HUES6 (cell line): ENCODE data around the gene TACC2.

Experiments used
- H3K27ac ChIP-seq: 2 replicates; pipeline ENCODE4 v1.7.0; 2013; ENCODE audit warnings: low read depth, mild to moderate bottlenecking, low read length, inconsistent platforms
- H3K27me3 ChIP-seq: 2 replicates; pipeline ENCODE4 v1.6.1; 2013; ENCODE audit warnings: low read length; ENCODE audit not compliant: control insufficient read depth, insufficient read depth
- H3K36me3 ChIP-seq: 2 replicates; pipeline ENCODE4 v1.6.1; 2013; ENCODE audit warnings: low read length; ENCODE audit not compliant: control insufficient read depth, insufficient read depth
- H3K4me1 ChIP-seq: 2 replicates; pipeline ENCODE4 v1.6.1; 2013; ENCODE audit warnings: low read length; ENCODE audit not compliant: control insufficient read depth, insufficient read depth
- H3K4me3 ChIP-seq: 2 replicates; pipeline ENCODE4 v1.5.1; 2013; ENCODE audit warnings: low read depth, low read length
- H3K9ac ChIP-seq: one replicate; pipeline ENCODE4 v1.6.1; 2013; ENCODE audit warnings: mild to moderate bottlenecking, low read length
- H3K9me3 ChIP-seq: 2 replicates; pipeline ENCODE4 v1.6.1; 2013; ENCODE audit warnings: low read depth, low read length; ENCODE audit not compliant: control insufficient read depth, insufficient read depth

TACC2 gene

GRCh38 chr10:122286867-122287266 is 297.9 kb downstream of the TACC2 start:
- Histone ChIP-seq H3K4me3 (no peak overlapping the region), H3K27me3 (no peaks in the 10 kb centered on the region; the same call in 1 of the 2 replicates), H3K9me3 (no peaks in the 10 kb centered on the region), H3K27ac (no peak overlapping the region), H3K4me1 (peaks cover 27% of the 10 kb centered on the region), H3K36me3 (no peaks in the 10 kb centered on the region), H3K9ac (no peak overlapping the region)

GRCh38 chr10:122287570-122287969 is 298.6 kb downstream of the TACC2 start:
- Histone ChIP-seq H3K27me3 (no peaks in the 10 kb centered on the region; the same call in 1 of the 2 replicates), H3K27ac (no peak overlapping the region), H3K9me3 (no peaks in the 10 kb centered on the region), H3K9ac (no peak overlapping the region), H3K4me3 (no peak overlapping the region), H3K4me1 (peaks cover 23% of the 10 kb centered on the region), H3K36me3 (no peaks in the 10 kb centered on the region)

GRCh38 chr10:122288262-122288661 is 299.3 kb downstream of the TACC2 start:
- Histone ChIP-seq H3K36me3 (no peaks in the 10 kb centered on the region), H3K27me3 (no peaks in the 10 kb centered on the region; the same call in 1 of the 2 replicates), H3K4me1 (peaks cover 16% of the 10 kb centered on the region), H3K4me3 (no peak overlapping the region), H3K9ac (no peak overlapping the region), H3K27ac (no peak overlapping the region), H3K9me3 (no peaks in the 10 kb centered on the region)

GRCh38 chr10:122288917-122289316 is 300.0 kb downstream of the TACC2 start:
- peaks cover 21% of the 10 kb centered on the region for H3K4me1 ChIP-seq
- H3K27me3 ChIP-seq: no peaks in the 10 kb centered on the region; the same call in 1 of the 2 replicates
- H3K9ac ChIP-seq: no peak overlapping the region
- no peak overlapping the region for H3K4me3 ChIP-seq
- H3K9me3 ChIP-seq: no peaks in the 10 kb centered on the region
- H3K27ac ChIP-seq: no peak overlapping the region
- no peaks in the 10 kb centered on the region for H3K36me3 ChIP-seq

- Histone ChIP-seq H3K9ac (no peak overlapping the region), H3K27ac (no peak overlapping the region), H3K4me1 (peaks cover 26% of the 10 kb centered on the region), H3K27me3 (no peaks in the 10 kb centered on the region; the same call in 1 of the 2 replicates), H3K36me3 (no peaks in the 10 kb centered on the region), H3K9me3 (no peaks in the 10 kb centered on the region), H3K4me3 (no peak overlapping the region)
Measured at GRCh38 chr10:122290334-122290733, 301.4 kb downstream of the TACC2 start.

- peaks cover 26% of the 10 kb centered on the region for H3K4me1 ChIP-seq
- H3K9me3 ChIP-seq: no peaks in the 10 kb centered on the region
- no peak overlapping the region for H3K4me3 ChIP-seq
- no peaks in the 10 kb centered on the region for H3K36me3 ChIP-seq
- no peaks in the 10 kb centered on the region; the same call in 1 of the 2 replicates for H3K27me3 ChIP-seq
- no peak overlapping the region for H3K27ac ChIP-seq
- H3K9ac ChIP-seq: no peak overlapping the region
Measured at GRCh38 chr10:122290833-122291532, 302.0 kb downstream of the TACC2 start.

GRCh38 chr10:122291739-122292138 is 302.8 kb downstream of the TACC2 start:
- H3K9ac ChIP-seq: no peak overlapping the region
- no peak overlapping the region for H3K27ac ChIP-seq
- no peaks in the 10 kb centered on the region for H3K9me3 ChIP-seq
- peaks cover 20% of the 10 kb centered on the region for H3K4me1 ChIP-seq
- H3K36me3 ChIP-seq: no peaks in the 10 kb centered on the region
- H3K4me3 ChIP-seq: no peak overlapping the region
- no peaks in the 10 kb centered on the region; the same call in 1 of the 2 replicates for H3K27me3 ChIP-seq

- Histone ChIP-seq H3K36me3 (no peaks in the 10 kb centered on the region), H3K4me1 (peaks cover 14% of the 10 kb centered on the region; the same call in 1 of the 2 replicates), H3K27ac (no peak overlapping the region), H3K27me3 (no peaks in the 10 kb centered on the region; the same call in 1 of the 2 replicates), H3K9me3 (no peaks in the 10 kb centered on the region), H3K4me3 (no peak overlapping the region), H3K9ac (no peak overlapping the region)
Measured at GRCh38 chr10:122292376-122292775, 303.4 kb downstream of the TACC2 start.

GRCh38 chr10:122293156-122293960 is 304.4 kb downstream of the TACC2 start:
- no peak overlapping the region for H3K9ac ChIP-seq
- H3K27ac ChIP-seq: no peak overlapping the region
- H3K4me1 ChIP-seq: peaks cover 10% of the 10 kb centered on the region; the same call in 1 of the 2 replicates
- H3K27me3 ChIP-seq: no peaks in the 10 kb centered on the region
- H3K36me3 ChIP-seq: no peaks in the 10 kb centered on the region
- H3K9me3 ChIP-seq: no peaks in the 10 kb centered on the region
- H3K4me3 ChIP-seq: no peak overlapping the region

- Histone ChIP-seq H3K4me1 (peaks cover 10% of the 10 kb centered on the region; the same call in 1 of the 2 replicates), H3K27me3 (no peaks in the 10 kb centered on the region), H3K9me3 (no peaks in the 10 kb centered on the region), H3K9ac (no peak overlapping the region), H3K27ac (no peak overlapping the region), H3K36me3 (no peaks in the 10 kb centered on the region), H3K4me3 (no peak overlapping the region)
Measured at GRCh38 chr10:122293961-122294380, 305.0 kb downstream of the TACC2 start.
